Mesenteric fat pad (tissue), 1 donor: ENCODE data around the gene PSMD4. TPM values are rescaled to one million over a fixed set of nuclear protein-coding genes. Genes with fewer than 3 reads are reported as not detected.
"Not testable (repeated sequence)": the region's sequence is repeated elsewhere in the genome, so short reads cannot be mapped to it uniquely, and the experiment has no call there.

Experiments used
- DNase-seq: peaks from one replicate; pipeline ENCODE4 v3.0.0-alpha.2; 2020; ENCODE audit warnings: low spot score
- long read RNA-seq: library from polyadenylated mRNA; unstranded; transcript quantifications from one replicate; pipeline ENCODE4 v2.0.0, GENCODE V29; 2020
- total RNA-seq: library from RNA; stranded (reverse); fragmentation: NEBNext Ultra II Directional; extraction: Animal tissue kit (Norgen Biotek cat#: 25700); gene quantifications from one replicate; pipeline ENCODE4 v1.2.1, GENCODE V29; 2021
- donor health status: DM: yes; HTN: yes; CAD: no.

Gene PSMD4
- total RNA-seq = 142 TPM
- long read RNA-seq, transcript PSMD4-202 (10 exons, 1,350 nt) = major isoform, 381 of 476 reads
- long read RNA-seq, transcript PSMD4-201 (10 exons, 1,333 nt) = minor isoform, 20 of 476 reads
- long read RNA-seq, partial matches to known transcripts = 14 of 476 reads
- long read RNA-seq, other reads (novel, unspliced or antisense) = 58 of 476 reads

DNA sequence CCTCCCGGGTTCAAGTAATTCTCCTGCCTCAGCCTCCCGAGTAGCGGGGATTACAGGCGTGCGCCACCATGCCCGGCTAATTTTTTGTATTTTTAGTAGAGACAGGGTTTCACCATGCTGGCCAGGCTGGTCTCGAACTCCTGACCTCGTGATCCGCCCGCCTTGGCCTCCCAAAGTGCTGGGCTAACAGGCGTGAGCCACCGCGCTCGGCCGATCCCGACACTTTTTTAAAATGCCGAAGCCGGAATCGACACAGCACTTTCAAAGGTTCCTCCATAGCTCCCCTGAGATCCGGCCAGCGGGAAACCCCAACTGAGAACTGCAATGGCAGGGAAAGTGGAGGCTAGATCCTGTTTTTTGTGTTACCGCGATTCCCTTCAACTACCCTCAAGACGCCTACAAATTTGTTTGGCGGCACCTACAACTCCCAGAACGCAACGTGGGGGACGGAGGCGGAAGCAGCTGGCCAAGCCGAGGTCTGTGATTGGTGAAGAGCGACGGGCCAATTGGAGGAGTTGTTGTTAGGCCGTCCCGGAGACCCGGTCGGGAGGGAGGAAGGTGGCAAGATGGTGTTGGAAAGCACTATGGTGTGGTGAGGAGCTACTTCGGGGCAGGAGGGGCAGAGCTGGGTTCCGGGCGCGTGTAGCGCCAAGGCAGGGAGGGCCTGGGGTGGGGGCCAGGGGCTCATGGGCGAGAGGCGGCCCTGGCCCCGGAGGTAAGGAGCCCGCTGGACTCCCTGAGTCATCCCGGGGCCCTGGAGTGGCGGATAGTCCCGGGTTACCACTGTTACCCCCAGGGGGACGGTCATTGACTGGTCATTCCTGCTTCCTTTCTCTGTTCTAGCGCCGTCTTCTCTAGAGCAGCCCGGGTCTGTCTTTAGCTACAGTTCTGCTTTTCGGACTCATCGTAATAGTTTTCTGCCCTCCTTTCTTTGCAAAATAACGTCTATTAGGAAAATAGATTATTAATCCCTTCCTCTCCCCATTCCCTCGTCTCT lies at the start of gene PSMD4:
Gene PSMD4, plus strand, starts transcription at position 518 of the 997 bp plus-strand sequence. Its CDS starts 49 bp downstream, at position 567.
- peak; percentile 97 for DNase-seq

DNA sequence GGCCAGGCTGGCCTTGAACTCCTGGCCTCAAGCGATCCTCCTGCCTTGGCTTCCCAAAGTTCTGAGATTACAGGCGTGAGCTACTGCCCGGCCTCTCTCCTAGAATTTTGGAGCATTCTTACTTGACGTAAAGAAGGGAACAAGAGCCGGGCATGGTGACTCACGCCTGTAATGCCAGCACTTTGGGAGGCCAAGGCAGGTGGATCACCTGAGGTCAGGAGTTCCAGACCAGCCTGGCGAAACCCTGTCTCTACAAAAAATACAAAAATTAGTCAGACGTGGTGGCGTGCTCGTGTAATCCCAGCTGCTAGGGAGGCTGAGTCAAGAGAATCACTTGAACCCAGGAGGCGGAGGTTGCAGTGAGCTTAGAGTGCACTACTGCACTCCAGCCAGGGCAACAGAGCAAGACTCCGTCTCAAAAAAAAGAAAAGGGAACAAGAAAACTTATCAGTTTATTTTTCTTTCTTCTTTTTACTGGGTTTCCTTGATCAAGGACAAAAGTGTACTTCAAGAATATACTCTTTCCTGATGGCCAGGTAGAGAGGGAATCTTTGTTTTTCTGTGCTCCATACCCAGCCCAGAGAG lies 49.1 kb upstream of the PSMD4 start:
- not testable (repeated sequence) for DNase-seq

GRCh38 chr1:151210830-151211229 lies 43.7 kb upstream of the PSMD4 start:
- no peak for DNase-seq

- DNase-seq = no peak
Measured at GRCh38 chr1:151211972-151212705, 42.4 kb upstream of the PSMD4 start.

- DNase-seq = no peak
Measured at GRCh38 chr1:151213560-151213959, 41.0 kb upstream of the PSMD4 start.

DNA sequence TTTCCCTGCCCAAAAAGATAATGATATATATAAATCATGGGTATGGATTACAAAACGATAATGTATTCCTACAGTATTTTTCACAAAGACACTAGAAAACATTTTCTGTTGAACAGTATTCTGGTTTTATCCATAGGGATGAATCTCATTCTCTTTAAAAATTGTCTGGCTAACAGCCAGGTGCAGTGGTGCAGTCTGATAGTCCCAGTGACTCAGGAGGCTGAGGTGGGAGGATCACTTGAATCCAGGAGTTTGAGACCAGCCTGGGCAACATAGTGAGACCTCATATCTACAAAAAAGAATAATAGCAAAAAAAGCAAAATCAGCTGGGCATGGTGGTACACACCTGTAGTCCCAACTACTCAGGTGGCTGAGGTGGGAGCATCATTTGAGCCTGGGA lies 32.9 kb upstream of the PSMD4 start:
- no peak for DNase-seq

- no peak for DNase-seq
Measured at GRCh38 chr1:151222130-151222529, 32.4 kb upstream of the PSMD4 start.

- no peak for DNase-seq
Measured at GRCh38 chr1:151235235-151235634, 19.3 kb upstream of the PSMD4 start.

DNA sequence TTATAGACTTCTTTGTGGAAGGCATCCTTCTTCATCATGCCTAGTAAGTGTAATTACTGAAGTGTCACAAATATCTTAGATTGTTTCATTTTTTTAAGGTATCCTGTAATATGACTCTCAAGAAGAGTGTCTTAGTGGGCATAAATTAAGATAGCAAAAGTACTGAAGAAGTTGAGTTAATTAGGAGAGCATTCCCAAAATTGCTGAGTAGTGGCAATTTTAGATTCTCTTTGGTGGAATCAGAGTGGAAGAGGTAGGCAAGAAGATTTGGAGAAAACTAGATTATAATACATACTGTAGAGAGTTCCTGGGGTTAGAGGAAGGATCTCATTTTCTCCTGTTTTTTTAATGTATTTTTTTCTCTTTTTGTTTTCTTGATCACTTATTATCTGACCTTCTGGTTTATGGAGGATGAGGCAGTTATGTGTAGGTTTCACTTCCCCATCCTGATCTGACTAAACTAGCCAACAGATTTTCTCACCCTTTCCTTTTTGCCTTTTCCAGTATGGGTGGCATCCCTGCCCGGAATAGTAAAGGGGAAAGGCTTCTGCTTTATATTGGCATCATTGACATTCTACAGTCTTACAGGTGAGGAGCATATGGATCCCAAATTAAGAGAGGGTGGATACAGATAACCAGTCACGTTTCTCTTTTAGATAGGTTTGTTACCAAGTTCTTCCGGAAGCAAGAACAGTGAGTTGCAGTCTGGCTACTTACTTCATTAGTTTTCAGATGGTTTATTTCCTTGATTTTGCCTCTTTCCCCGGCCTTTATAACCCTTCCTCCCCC lies 16.7 kb upstream of the PSMD4 start:
- no peak for DNase-seq

- DNase-seq = no peak
Measured at GRCh38 chr1:151238467-151238739, 16.1 kb upstream of the PSMD4 start.

- DNase-seq = no peak
Measured at GRCh38 chr1:151242442-151242841, 12.1 kb upstream of the PSMD4 start.

GRCh38 chr1:151243683-151244216 lies 10.8 kb upstream of the PSMD4 start:
- no peak for DNase-seq

- DNase-seq = no peak
Measured at GRCh38 chr1:151246786-151247185, 7.7 kb upstream of the PSMD4 start.

GRCh38 chr1:151251656-151252470 lies 2.7 kb upstream of the PSMD4 start:
- DNase-seq = no peak

DNA sequence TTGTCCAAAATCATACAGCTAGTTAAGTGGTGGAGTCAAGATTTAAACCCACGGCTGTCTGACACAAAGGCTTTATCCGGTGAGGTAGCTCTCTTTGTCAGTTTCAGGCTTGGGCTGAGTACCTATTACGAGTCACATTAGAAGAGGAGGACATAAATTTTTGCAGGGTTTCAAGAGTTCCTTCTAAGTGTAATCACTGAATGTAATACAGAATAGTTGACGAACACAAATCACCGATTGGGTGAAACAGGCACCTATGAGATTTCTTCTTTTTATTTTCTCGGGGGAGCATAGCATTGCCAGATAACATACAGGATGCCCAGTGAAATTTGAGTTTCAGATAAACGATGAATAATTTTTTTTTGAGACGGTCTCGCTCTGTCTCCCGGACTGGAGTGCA lies 847 bp downstream of the PSMD4 start:
- no peak for DNase-seq

- no peak for DNase-seq
Measured at GRCh38 chr1:151259351-151259750, 4.8 kb downstream of the PSMD4 start.

DNA sequence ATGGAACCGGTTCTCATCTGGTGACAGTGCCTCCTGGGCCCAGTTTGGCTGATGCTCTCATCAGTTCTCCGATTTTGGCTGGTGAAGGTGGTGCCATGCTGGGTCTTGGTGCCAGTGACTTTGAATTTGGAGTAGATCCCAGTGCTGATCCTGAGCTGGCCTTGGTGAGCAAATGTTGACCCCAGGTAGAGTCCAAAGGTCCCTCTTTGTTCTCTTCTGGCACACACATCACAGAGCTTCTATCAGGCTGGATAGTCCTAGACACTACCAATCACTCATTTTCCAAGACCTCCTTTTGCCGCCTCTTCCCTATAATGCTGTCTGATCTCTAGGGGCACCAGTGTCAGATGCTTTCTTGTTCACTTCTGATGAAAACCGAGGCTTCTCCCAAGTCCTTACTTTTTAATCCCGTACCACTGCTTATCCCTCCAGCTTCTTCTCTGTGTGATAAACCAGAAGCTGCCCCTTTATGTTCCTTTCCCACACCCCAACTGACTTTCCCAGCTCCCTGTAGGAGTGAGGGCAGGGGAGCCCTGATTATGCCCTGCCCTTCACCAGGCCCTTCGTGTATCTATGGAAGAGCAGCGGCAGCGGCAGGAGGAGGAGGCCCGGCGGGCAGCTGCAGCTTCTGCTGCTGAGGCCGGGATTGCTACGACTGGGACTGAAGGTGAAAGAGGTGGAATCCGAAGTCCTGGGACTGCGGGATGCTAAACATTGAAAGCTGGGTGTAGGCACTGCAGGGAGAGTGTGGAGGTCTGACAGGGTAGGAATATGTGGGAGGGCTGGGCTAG lies 11.1 kb downstream of the PSMD4 start:
- no peak for DNase-seq

GRCh38 chr1:151266315-151266714 lies 11.8 kb downstream of the PSMD4 start:
- DNase-seq = no peak

DNA sequence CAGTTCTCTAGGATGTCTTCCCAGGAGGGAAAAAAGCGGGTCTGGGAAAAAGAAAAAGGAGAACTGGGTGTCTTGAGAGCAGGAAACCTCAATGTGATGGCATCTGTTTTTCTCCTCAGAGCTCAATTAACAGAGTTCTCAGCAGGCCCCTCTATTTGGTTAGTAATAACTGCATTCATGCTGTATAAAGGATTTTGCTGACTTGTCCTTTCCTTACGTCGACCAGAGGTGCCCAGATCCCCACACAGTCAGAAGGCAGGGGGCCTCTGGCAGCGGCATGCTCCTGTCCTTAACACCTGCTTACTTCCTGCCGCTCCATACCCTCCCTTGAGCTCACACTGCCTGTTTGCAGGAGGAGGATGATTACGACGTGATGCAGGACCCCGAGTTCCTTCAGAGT lies 12.3 kb downstream of the PSMD4 start:
- DNase-seq = no peak
